ENCODE results near the gene ZFP62. TPM values are rescaled to one million over a fixed set of nuclear protein-coding genes. Genes with fewer than 3 reads are reported as not detected.

ZFP62 gene
- total RNA-seq, 2 experiments from 2014 or later: 58.4 to 79.1 TPM

GRCh38 chr5:180801596-180802324 lies 59.3 kb downstream of the ZFP62 start:
- H3K4me1 ChIP-seq (ENCODE audit: insufficient read depth, low read length, poor library complexity, severe bottlenecking): peaks cover 72% of the 10 kb centered on the region
- BruUV-seq (replicated peaks): no TSS peak
- intact Hi-C loops (cut with micrococcal nuclease; ENCODE audit: unreplicated experiment): loop anchor here (1.0 to 5.0 kb wide), 3 partner anchors 9 to 371 kb away; partner anchors contain the start of gene ZFP62
- DNase-seq (ENCODE audit: low spot score): no peak
- H3K27ac ChIP-seq (ENCODE audit: low read depth, low read length, poor library complexity, severe bottlenecking): peak overlapping the region; percentile 96
- TF ChIP-seq EZH2phosphoT487 (IDR thresholded peaks at IDR 0.05; ENCODE audit: borderline replicate concordance, low read depth, low read length): no peak
- TF ChIP-seq CTCF (conservative IDR thresholded peaks at IDR 0.05; ENCODE audit: low read length): no peak
- peaks cover 49% of the 10 kb centered on the region for H3K36me3 ChIP-seq (ENCODE audit: insufficient read depth, low read length)
- no peaks in the 10 kb centered on the region for H3K9me2 ChIP-seq (ENCODE audit: insufficient read depth, low read length)
- H3K4me3 ChIP-seq (ENCODE audit: low read depth, low read length, poor library complexity, severe bottlenecking): peak overlapping the region; percentile 84
- ChIA-PET CTCF (ENCODE audit: unreplicated experiment) (interaction anchor here (0.7 kb wide), 1 partner anchor 18 kb away, joined by 3 read pairs; no protein-coding TSS in a partner anchor), POLR2A (interaction anchor here (0.7 to 2.0 kb wide), 5 partner anchors 15 to 1261 kb away, joined by 3 to 11 read pairs (median 3); no protein-coding TSS in a partner anchor)
- H3K4me2 ChIP-seq (ENCODE audit: low read length): peak overlapping the region; percentile 88
- H3K9me3 ChIP-seq (ENCODE audit: low read length): no peaks in the 10 kb centered on the region
- H3K79me2 ChIP-seq (ENCODE audit: insufficient read depth, low read depth, low read length): peaks cover 82% of the 10 kb centered on the region
- H4K20me1 ChIP-seq (ENCODE audit: insufficient read depth, low read length): peaks cover 46% of the 10 kb centered on the region
- no peak overlapping the region for H2AFZ ChIP-seq (ENCODE audit: low read length)

GRCh38 chr5:180799902-180800801 lies 60.9 kb downstream of the ZFP62 start:
- ChIA-PET POLR2A (interaction anchor here (2.0 kb wide), 1 partner anchor 31 kb away, joined by 11 read pairs; no protein-coding TSS in a partner anchor), CTCF (ENCODE audit: unreplicated experiment) (interaction anchor here (0.6 kb wide), 1 partner anchor 33 kb away, joined by 3 read pairs; no protein-coding TSS in a partner anchor)
- H3K79me2 ChIP-seq (ENCODE audit: insufficient read depth, low read depth, low read length): peaks cover 83% of the 10 kb centered on the region
- no peak overlapping the region for H2AFZ ChIP-seq (ENCODE audit: low read length)
- peaks cover 63% of the 10 kb centered on the region for H3K36me3 ChIP-seq (ENCODE audit: insufficient read depth, low read length)
- peaks cover 56% of the 10 kb centered on the region for H3K4me1 ChIP-seq (ENCODE audit: insufficient read depth, low read length, poor library complexity, severe bottlenecking)
- BruUV-seq (replicated peaks): no TSS peak
- peak overlapping the region; percentile 88 for H3K4me2 ChIP-seq (ENCODE audit: low read length)
- no peaks in the 10 kb centered on the region for H3K9me2 ChIP-seq (ENCODE audit: insufficient read depth, low read length)
- TF ChIP-seq EZH2phosphoT487 (IDR thresholded peaks at IDR 0.05; ENCODE audit: borderline replicate concordance, low read depth, low read length) (no peak), CTCF (conservative IDR thresholded peaks at IDR 0.05; ENCODE audit: low read length) (peak; percentile 49)
- H3K27ac ChIP-seq (ENCODE audit: low read depth, low read length, poor library complexity, severe bottlenecking): peak overlapping the region; percentile 2
- intact Hi-C loops (cut with micrococcal nuclease; ENCODE audit: unreplicated experiment): loop anchor here (5.0 kb wide), 1 partner anchor 372 kb away; no protein-coding TSS in a partner anchor
- H3K9me3 ChIP-seq (ENCODE audit: low read length): no peaks in the 10 kb centered on the region
- no peak overlapping the region for H3K4me3 ChIP-seq (ENCODE audit: low read depth, low read length, poor library complexity, severe bottlenecking)
- H4K20me1 ChIP-seq (ENCODE audit: insufficient read depth, low read length): peaks cover 46% of the 10 kb centered on the region
- no peak for DNase-seq (ENCODE audit: low spot score)
